GM23338 (cell line): ENCODE results near the gene RBM38.

Experiments
- CREB1 ChIP-seq: fragments of 250-450 bp; sonication (Bioruptor Pico); IDR thresholded peaks from 2 replicates; pipeline ENCODE4 v1.5.0; 2020; ENCODE audit warnings: low read depth, mild to moderate bottlenecking, moderate library complexity
- CTCF ChIP-seq, 2 experiments: fragments of 200-600 bp in 1 of 2; sonication (generic) in 1 of 2; conservative IDR thresholded peaks; 2 replicates each; pipeline versions ENCODE4 v1.5.1 to v1.6.1; 2016 to 2017; ENCODE audit warnings: antibody characterized with exemption in 2 of 2, low read depth in 2 of 2, mild to moderate bottlenecking in 2 of 2, moderate library complexity in 1 of 2
- ETS1 ChIP-seq: IDR thresholded peaks from 2 replicates; pipeline ENCODE4 v1.6.1; 2016; ENCODE audit warnings: antibody characterized with exemption
- EZH2 ChIP-seq: fragments of 200-600 bp; sonication (generic); IDR thresholded peaks from one replicate; pipeline ENCODE4 v1.8.0; 2017; ENCODE audit warnings: antibody characterized with exemption, mild to moderate bottlenecking, low read depth; ENCODE audit not compliant: unreplicated experiment
- EZH2phosphoT487 ChIP-seq: fragments of 200-600 bp; sonication (generic); IDR thresholded peaks from one replicate; pipeline ENCODE4 v1.8.1; 2018; ENCODE audit warnings: antibody characterized with exemption; ENCODE audit not compliant: unreplicated experiment
- POLR2AphosphoS5 ChIP-seq: IDR thresholded peaks from 2 replicates; pipeline ENCODE4 v1.6.1; 2016; ENCODE audit warnings: antibody characterized with exemption, low read depth
- REST ChIP-seq: IDR thresholded peaks from one replicate; pipeline ENCODE4 v1.6.1; 2018; ENCODE audit warnings: antibody characterized with exemption; ENCODE audit not compliant: unreplicated experiment
- ZNF114 ChIP-seq: fragments of 250-450 bp; sonication (Bioruptor Pico); IDR thresholded peaks from 2 replicates; pipeline ENCODE4 v1.5.0; 2020; ENCODE audit warnings: mild to moderate bottlenecking, moderate library complexity

- no peak for TF ChIP-seq CTCF (conservative IDR thresholded peaks at IDR 0.05; ENCODE audit: low read depth in 2 of 2)
- TF ChIP-seq EZH2: no peak
- TF ChIP-seq POLR2AphosphoS5: no peak
- no peak for TF ChIP-seq EZH2phosphoT487
- no peak for TF ChIP-seq ZNF114
- no peak for TF ChIP-seq ETS1
- no peak for TF ChIP-seq REST
- TF ChIP-seq CREB1 (CRISPR knock-in tag): no peak
Observed at GRCh38 chr20:57393321-57394120, 2.3 kb downstream of the RBM38 start.
